GM12878 (cell line): ENCODE measurements around the gene CHCHD1. TPM values are rescaled to one million over a fixed set of nuclear protein-coding genes. Genes with fewer than 3 reads are reported as not detected.

ENCODE experiments used
- ATAC-seq: fragments of 200-7000 bp; cut with Tn5 transposase; 3 replicates; pipeline ENCODE4 v1.9.1; 2020; ENCODE audit warnings: mild to moderate bottlenecking, moderate library complexity
- BruUV-seq: library from RNA; stranded (reverse); fragments of 400-500 nt; replicated peaks from 2 replicates; lab custom pipeline; 2021; lab: Mats Ljungman, UMichigan
- CTCF ChIA-PET: fragments of 300-600 bp; sonication (Branson Sonifier 250); formaldehyde crosslinking; extraction: SDS; loops from one replicate; lab custom pipeline; 2021; ENCODE audit warnings: inconsistent platforms; lab: Yijun Ruan, JAX
- POLR2A ChIA-PET: fragments of 350-600 bp; formaldehyde crosslinking; extraction: SDS; loops from one replicate; lab custom pipeline; 2021; ENCODE audit warnings: inconsistent platforms; lab: Charles Lee
- RAD21 ChIA-PET: fragments of 300-600 bp; sonication (Branson Sonifier 250); formaldehyde crosslinking; loops from one replicate; lab custom pipeline; 2023; ENCODE audit warnings: antibody characterized with exemption; ENCODE audit not compliant: unreplicated experiment; lab: Charles Lee
- SMC1A ChIA-PET: fragments of 300-600 bp; sonication (Branson Sonifier 250); formaldehyde crosslinking; loops from one replicate; lab custom pipeline; 2023; ENCODE audit not compliant: unreplicated experiment, uncharacterized antibody; lab: Charles Lee
- DNase-seq: peaks from one replicate; pipeline ENCODE4 v3.0.0-alpha.2; 2011; ENCODE audit warnings: low read depth, low spot score
- FAIRE-seq: peaks from 3 replicates; lab custom pipeline; 2011; peaks lifted over from hg19 to GRCh38; lab: Jason Lieb, UNC
- H2AFZ ChIP-seq: 2 replicates; pipeline ENCODE4 v1.6.0; 2011; ENCODE audit warnings: low read depth, low read length, control low read depth; ENCODE audit not compliant: control insufficient read depth
- H3K27ac ChIP-seq: 2 replicates; pipeline ENCODE4 v1.5.1; 2011; ENCODE audit warnings: control low read depth; ENCODE audit not compliant: control insufficient read depth, insufficient read depth
- H3K27me3 ChIP-seq, 2 experiments: replicated peaks in 1 of 2; 2 replicates each; pipeline versions ENCODE4 v1.6.0 to v1.6.1; 2011; ENCODE audit warnings: low read length in 1 of 2; ENCODE audit not compliant: control insufficient read depth in 2 of 2, insufficient read depth in 2 of 2
- H3K36me3 ChIP-seq, 2 experiments: 2 replicates each; pipeline ENCODE4 v1.5.1; 2011; ENCODE audit warnings: low read length in 1 of 2; ENCODE audit not compliant: control insufficient read depth in 2 of 2, insufficient read depth in 2 of 2
- H3K4me1 ChIP-seq: 2 replicates; pipeline ENCODE4 v1.6.1; 2011; ENCODE audit warnings: mild to moderate bottlenecking, low read length, moderate library complexity, mixed read lengths; ENCODE audit not compliant: control insufficient read depth, insufficient read depth
- H3K4me2 ChIP-seq: 2 replicates; pipeline ENCODE4 v1.6.0; 2011; ENCODE audit warnings: control low read depth; ENCODE audit not compliant: control insufficient read depth, insufficient read depth
- H3K4me3 ChIP-seq: fragments of 200-600 bp; sonication (generic); 2 replicates; pipeline ENCODE4 v1.5.1; 2016
- H3K79me2 ChIP-seq: 2 replicates; pipeline ENCODE4 v1.6.0; 2011; ENCODE audit warnings: low read length; ENCODE audit not compliant: control insufficient read depth, insufficient read depth
- H3K9ac ChIP-seq: 2 replicates; pipeline ENCODE4 v1.8.0; 2011; ENCODE audit warnings: low read length, control low read depth, mixed read lengths; ENCODE audit not compliant: control insufficient read depth, insufficient read depth
- H3K9me3 ChIP-seq: replicated peaks from 3 replicates; pipeline ENCODE4 v1.5.1; 2011; ENCODE audit warnings: mild to moderate bottlenecking, low read length; ENCODE audit not compliant: control insufficient read depth, insufficient read depth
- H4K20me1 ChIP-seq: 2 replicates; pipeline ENCODE4 v1.6.0; 2011; ENCODE audit not compliant: control insufficient read depth, insufficient read depth
- CHD1 ChIP-seq: IDR thresholded peaks from 2 replicates; pipeline ENCODE4 v1.6.1; 2012; ENCODE audit warnings: low read depth, low read length, improper control_type of control experiment
- IKZF2 ChIP-seq, 2 experiments: fragments of 450-650 bp; IDR thresholded peaks; 2 replicates each; pipeline ENCODE4 v1.6.1; 2017; ENCODE audit warnings: mild to moderate bottlenecking in 2 of 2, moderate library complexity in 2 of 2
- MYC ChIP-seq: IDR thresholded peaks from 2 replicates; pipeline ENCODE4 v1.6.1; 2011; ENCODE audit warnings: mild to moderate bottlenecking, low read length, moderate library complexity, inconsistent platforms; ENCODE audit not compliant: insufficient read depth, insufficient replicate concordance, insufficient read length, severe bottlenecking
- PML ChIP-seq: IDR thresholded peaks from 2 replicates; pipeline ENCODE4 v1.6.1; 2012; ENCODE audit warnings: low read length, inconsistent platforms
- POLR2AphosphoS2 ChIP-seq: IDR thresholded peaks from 2 replicates; pipeline ENCODE4 v1.6.1; 2011; ENCODE audit warnings: low read depth, mild to moderate bottlenecking, low read length, improper control_type of control experiment, moderate library complexity
- TCF12 ChIP-seq: IDR thresholded peaks from 2 replicates; pipeline ENCODE4 v1.6.1; 2011; ENCODE audit warnings: low read depth, mild to moderate bottlenecking, low read length
- WGBS: methylation state at CpG from one replicate; pipeline ENCODE4 v1.1.6; 2016; ENCODE audit warnings: low lambda C conversion rate; ENCODE audit not compliant: insufficient replicate concordance, insufficient coverage; ENCODE audit errors: missing lambda C conversion rate; 5-methylcytosine and 5-hydroxymethylcytosine counted together
- in situ Hi-C: fragments of 300-500 bp; cut with MboI; formaldehyde crosslinking; loops from 9 replicates; pipeline ENCODE4 v1.14.3; 2018; ENCODE audit warnings: mixed read lengths
- intact Hi-C: fragments of 100-400 bp; cut with micrococcal nuclease; formaldehyde crosslinking; loops from one replicate; pipeline ENCODE4 v1.14.2; 2022; ENCODE audit not compliant: unreplicated experiment
- polyA plus RNA-seq, 11 experiments: library from polyadenylated mRNA; depleted of rRNA in 4 of 11; unstranded in 6 of 11; stranded (reverse) in 5 of 11; fragments of >200 nt; fragmentation: Nextera tagmentation in 4 of 11; fragmentation: Illumina TruSeq in 1 of 11; extraction: Ambion mirVana in 4 of 11; extraction: Trizol in 1 of 11; gene quantifications; 1 replicate in 1 of 11; 2 replicates in 10 of 11; pipeline versions ENCODE4 v1.2.1 to v1.2.3, GENCODE V29; 2011 to 2016; ENCODE audit warnings: inconsistent platforms in 2 of 11, missing spikeins in 2 of 11, low read depth in 1 of 11
- total RNA-seq, 4 experiments: library from RNA; depleted of rRNA in 3 of 4; stranded (reverse); fragments of >200 nt in 3 of 4; fragmentation: Illumina TruSeq in 1 of 4; extraction: Trizol in 1 of 4; gene quantifications; 2 replicates each; pipeline versions ENCODE4 v1.2.1 to v1.2.3, GENCODE V29; 2013 to 2021
- TF ChIP-seq, protein P1 (sequence below): fragments of 450-650 bp; IDR thresholded peaks from 2 replicates; pipeline ENCODE4 v1.6.1; 2016; ENCODE audit warnings: mild to moderate bottlenecking

CHCHD1 gene
- total and polyA plus RNA-seq, 10 of the 15 experiments (the other 5 are each of a cell fraction or from before 2014, with no cell fraction given) = 35.0 to 132 (median 70.0) TPM

DNA sequence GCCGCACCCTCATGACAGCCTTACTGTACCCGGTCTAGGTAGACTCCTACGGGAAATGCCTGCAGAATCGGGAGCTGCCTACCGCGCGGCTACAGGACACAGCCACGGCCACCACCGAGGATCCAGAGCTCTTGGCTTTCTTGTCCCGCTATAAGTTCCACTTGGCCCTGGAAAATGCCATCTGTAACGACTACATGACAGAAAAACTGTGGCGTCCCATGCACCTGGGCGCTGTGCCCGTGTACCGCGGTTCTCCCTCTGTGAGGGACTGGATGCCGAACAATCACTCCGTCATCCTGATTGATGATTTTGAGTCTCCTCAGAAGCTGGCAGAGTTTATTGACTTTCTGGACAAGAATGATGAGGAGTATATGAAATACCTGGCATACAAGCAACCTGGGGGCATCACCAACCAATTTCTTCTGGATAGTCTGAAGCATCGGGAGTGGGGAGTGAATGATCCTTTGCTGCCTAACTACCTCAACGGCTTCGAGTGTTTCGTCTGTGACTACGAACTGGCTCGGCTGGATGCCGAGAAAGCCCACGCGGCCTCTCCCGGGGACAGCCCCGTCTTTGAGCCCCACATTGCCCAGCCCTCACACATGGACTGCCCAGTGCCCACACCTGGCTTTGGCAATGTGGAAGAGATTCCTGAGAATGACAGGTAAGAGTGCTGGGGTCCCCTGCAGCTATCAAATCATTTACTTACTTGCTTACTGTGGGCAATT is 8.5 kb upstream of the CHCHD1 start:
- ChIA-PET POLR2A (interaction anchor here (0.7 to 6.8 kb wide), 14 partner anchors 8 to 189 kb away, joined by 3 to 63 read pairs (median 6); partner anchors contain the start of genes CHCHD1, SEC24C and ZSWIM8), CTCF (interaction anchor here (0.6 to 5.0 kb wide), 16 partner anchors 9 to 1513 kb away, joined by 3 to 55 read pairs (median 7); partner anchors contain the start of genes CHCHD1 and SEC24C), RAD21 (interaction anchor here (0.8 to 4.0 kb wide), 16 partner anchors 9 to 167 kb away, joined by 3 to 37 read pairs (median 4); partner anchors contain the start of genes CAMK2G, CHCHD1 and SEC24C), SMC1A (interaction anchor here (0.7 to 6.5 kb wide), 17 partner anchors 9 to 130 kb away, joined by 3 to 46 read pairs (median 5); partner anchors contain the start of genes CHCHD1 and SEC24C)
- Histone ChIP-seq H3K4me3 (peak overlapping the region; percentile 94), H3K9ac (peak overlapping the region; percentile 79), H2AFZ (peak overlapping the region; percentile 74), H3K4me1 (peaks cover 5% of the 10 kb centered on the region), H3K36me3 (peaks cover 13 to 32% of the 10 kb centered on the region in 2 experiments), H3K4me2 (peak overlapping the region; percentile 76), H3K27ac (peak overlapping the region; percentile 83), H4K20me1 (no peaks in the 10 kb centered on the region), H3K27me3 (no peaks in the 10 kb centered on the region), H3K9me3 (no peaks in the 10 kb centered on the region), H3K79me2 (peaks cover 66% of the 10 kb centered on the region)
- TF ChIP-seq MYC = peak; percentile 15
- TF ChIP-seq, protein P1, sequence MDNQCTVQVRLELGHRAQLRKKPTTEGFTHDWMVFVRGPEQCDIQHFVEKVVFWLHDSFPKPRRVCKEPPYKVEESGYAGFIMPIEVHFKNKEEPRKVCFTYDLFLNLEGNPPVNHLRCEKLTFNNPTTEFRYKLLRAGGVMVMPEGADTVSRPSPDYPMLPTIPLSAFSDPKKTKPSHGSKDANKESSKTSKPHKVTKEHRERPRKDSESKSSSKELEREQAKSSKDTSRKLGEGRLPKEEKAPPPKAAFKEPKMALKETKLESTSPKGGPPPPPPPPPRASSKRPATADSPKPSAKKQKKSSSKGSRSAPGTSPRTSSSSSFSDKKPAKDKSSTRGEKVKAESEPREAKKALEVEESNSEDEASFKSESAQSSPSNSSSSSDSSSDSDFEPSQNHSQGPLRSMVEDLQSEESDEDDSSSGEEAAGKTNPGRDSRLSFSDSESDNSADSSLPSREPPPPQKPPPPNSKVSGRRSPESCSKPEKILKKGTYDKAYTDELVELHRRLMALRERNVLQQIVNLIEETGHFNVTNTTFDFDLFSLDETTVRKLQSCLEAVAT = 0 out of 2 replicates have a peak, but pooled peaks have one; percentile 35
- TF ChIP-seq PML = no peak
- TF ChIP-seq CHD1 = 0 out of 2 replicates have a peak, but pooled peaks have one; percentile 29
- no peak for TF ChIP-seq TCF12
- TF ChIP-seq IKZF2 (IDR thresholded peaks at IDR 0.05) = peak; percentile 18 to 25; a peak in 1 of 4 replicates
- no peak for TF ChIP-seq POLR2AphosphoS2
- in situ Hi-C loops = no loop called here
- DNase-seq (no peak), ATAC-seq (peak; percentile 4), FAIRE-seq (peak; percentile 23)
- TSS peak; percentile 25 for BruUV-seq
- intact Hi-C loops = loop anchor here (2.0 to 5.0 kb wide), 3 partner anchors 39 to 105 kb away; partner anchors contain the start of gene NDST2
- 2% methylated on average over 29 of the region's 29 CpGs for WGBS
